ENCODE results near the gene CANT1. TPM values are rescaled to one million over a fixed set of nuclear protein-coding genes. Genes with fewer than 3 reads are reported as not detected.

Gene CANT1
- total RNA-seq, 1 experiment from 2014 or later: 54.2 TPM

DNA sequence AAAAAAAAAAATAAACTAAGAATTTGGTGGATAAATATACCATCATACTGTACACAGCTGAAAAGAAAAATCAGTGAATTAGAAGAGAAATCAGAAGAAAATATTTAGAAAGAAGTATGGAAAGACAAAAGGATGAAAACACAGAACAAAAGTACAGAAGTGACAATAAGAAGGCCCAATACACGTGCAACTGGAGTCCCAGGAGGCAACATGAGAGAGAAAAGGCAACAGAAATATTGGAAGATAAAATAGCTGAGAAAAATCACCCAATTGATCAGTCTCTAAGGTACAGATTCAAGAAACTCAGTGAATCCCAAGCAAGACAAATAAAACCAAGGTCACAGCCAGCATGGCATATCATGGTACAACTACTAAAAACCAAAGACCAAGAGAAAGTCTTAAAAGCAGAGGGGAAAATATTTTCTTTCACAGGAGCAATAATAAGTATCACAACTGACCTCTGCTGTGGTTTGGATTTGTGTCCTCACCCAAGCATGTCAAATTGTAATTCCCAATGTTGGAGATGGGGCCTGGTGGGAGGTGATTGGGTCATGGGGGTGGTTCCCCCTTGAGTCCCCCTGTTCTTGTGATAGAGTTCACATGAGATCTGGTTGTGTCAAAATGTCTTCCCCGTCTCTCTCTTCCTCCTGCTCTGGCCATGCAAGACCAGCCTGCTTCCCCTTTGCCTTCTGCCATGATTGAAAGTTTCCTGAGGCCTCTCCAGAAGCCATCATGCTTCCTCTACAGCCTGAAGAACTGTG is 44.8 kb upstream of the CANT1 start:
- Histone ChIP-seq H3K4me1 (ENCODE audit: insufficient read depth, low read length, poor library complexity, severe bottlenecking) (no peaks in the 10 kb centered on the region), H3K4me3 (ENCODE audit: low read depth, low read length, poor library complexity, severe bottlenecking) (no peak overlapping the region), H3K27ac (ENCODE audit: low read depth, low read length, poor library complexity, severe bottlenecking) (no peak overlapping the region), H3K27me3 (replicated peaks; ENCODE audit: insufficient read depth, low read depth, low read length, poor library complexity) (no peaks in the 10 kb centered on the region), H3K9me3 (ENCODE audit: low read depth, low read length, poor library complexity, severe bottlenecking) (peaks cover 10% of the 10 kb centered on the region), H3K36me3 (ENCODE audit: insufficient read depth, low read length, poor library complexity, severe bottlenecking) (no peaks in the 10 kb centered on the region)
- ChIA-PET POLR2A (ENCODE audit: low non-redundant PET) (no interaction called here), CTCF (no interaction called here)
- TF ChIP-seq CTCF (conservative IDR thresholded peaks at IDR 0.05; ENCODE audit: low read depth, low read length) (no peak), EZH2 (IDR thresholded peaks at IDR 0.05; ENCODE audit: borderline replicate concordance, low read depth, low read length, poor library complexity, severe bottlenecking) (no peak)
- no TSS peak for BruUV-seq (replicated peaks)
- no peak for DNase-seq (ENCODE audit: low spot score)
- intact Hi-C loops (cut with micrococcal nuclease; ENCODE audit: unreplicated experiment): no loop called here

GRCh38 chr17:79053251-79053925 is 43.8 kb upstream of the CANT1 start:
- ChIA-PET POLR2A (ENCODE audit: low non-redundant PET) (no interaction called here), CTCF (no interaction called here)
- TF ChIP-seq CTCF (conservative IDR thresholded peaks at IDR 0.05; ENCODE audit: low read depth, low read length) (no peak), EZH2 (IDR thresholded peaks at IDR 0.05; ENCODE audit: borderline replicate concordance, low read depth, low read length, poor library complexity, severe bottlenecking) (no peak)
- BruUV-seq (replicated peaks): no TSS peak
- DNase-seq (ENCODE audit: low spot score): no peak
- intact Hi-C loops (cut with micrococcal nuclease; ENCODE audit: unreplicated experiment): no loop called here
- H3K36me3 ChIP-seq (ENCODE audit: insufficient read depth, low read length, poor library complexity, severe bottlenecking): no peaks in the 10 kb centered on the region
- H3K9me3 ChIP-seq (ENCODE audit: low read depth, low read length, poor library complexity, severe bottlenecking): peaks cover 10% of the 10 kb centered on the region
- no peak overlapping the region for H3K4me3 ChIP-seq (ENCODE audit: low read depth, low read length, poor library complexity, severe bottlenecking)
- no peak overlapping the region for H3K27ac ChIP-seq (ENCODE audit: low read depth, low read length, poor library complexity, severe bottlenecking)
- H3K4me1 ChIP-seq (ENCODE audit: insufficient read depth, low read length, poor library complexity, severe bottlenecking): no peaks in the 10 kb centered on the region
- no peaks in the 10 kb centered on the region for H3K27me3 ChIP-seq (replicated peaks; ENCODE audit: insufficient read depth, low read depth, low read length, poor library complexity)

DNA sequence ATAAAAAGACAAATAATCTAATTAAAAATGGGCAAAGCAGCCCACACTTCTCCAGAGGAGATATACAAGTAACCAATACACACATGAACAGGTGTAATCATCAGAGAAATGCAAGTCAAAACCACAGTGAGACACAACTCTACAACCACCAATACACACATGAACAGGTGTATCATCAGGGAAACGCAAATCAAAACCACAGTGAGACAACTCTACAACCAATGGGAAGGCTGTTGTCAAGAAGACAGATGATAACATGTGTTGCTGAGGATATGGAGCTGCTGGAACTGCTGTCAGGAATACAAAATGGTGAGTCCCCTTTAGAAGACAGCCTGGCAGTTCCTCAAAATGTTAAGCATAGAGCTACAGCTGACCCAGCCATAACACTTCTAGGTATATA is 42.6 kb upstream of the CANT1 start:
- H3K4me1 ChIP-seq (ENCODE audit: insufficient read depth, low read length, poor library complexity, severe bottlenecking): no peaks in the 10 kb centered on the region
- ChIA-PET POLR2A (ENCODE audit: low non-redundant PET) (no interaction called here), CTCF (interaction anchor here (0.6 kb wide), 1 partner anchor 12 kb away, joined by 3 read pairs; no protein-coding TSS in a partner anchor)
- H3K27ac ChIP-seq (ENCODE audit: low read depth, low read length, poor library complexity, severe bottlenecking): no peak overlapping the region
- H3K4me3 ChIP-seq (ENCODE audit: low read depth, low read length, poor library complexity, severe bottlenecking): no peak overlapping the region
- no peak for DNase-seq (ENCODE audit: low spot score)
- H3K36me3 ChIP-seq (ENCODE audit: insufficient read depth, low read length, poor library complexity, severe bottlenecking): no peaks in the 10 kb centered on the region
- intact Hi-C loops (cut with micrococcal nuclease; ENCODE audit: unreplicated experiment): no loop called here
- no TSS peak for BruUV-seq (replicated peaks)
- H3K27me3 ChIP-seq (replicated peaks; ENCODE audit: insufficient read depth, low read depth, low read length, poor library complexity): no peaks in the 10 kb centered on the region
- TF ChIP-seq CTCF (conservative IDR thresholded peaks at IDR 0.05; ENCODE audit: low read depth, low read length) (no peak), EZH2 (IDR thresholded peaks at IDR 0.05; ENCODE audit: borderline replicate concordance, low read depth, low read length, poor library complexity, severe bottlenecking) (no peak)
- H3K9me3 ChIP-seq (ENCODE audit: low read depth, low read length, poor library complexity, severe bottlenecking): peaks cover 10% of the 10 kb centered on the region
